SU-DHL-6 (cell line): ENCODE measurements around the gene SEPTIN12.

ENCODE experiments used
- H2AFZ ChIP-seq: fragments of 200-600 bp; sonication (generic); 2 replicates; pipeline ENCODE4 v1.6.1; 2014; ENCODE audit warnings: low read depth, mild to moderate bottlenecking, moderate library complexity, mixed read lengths, antibody characterized with exemption, low read length; ENCODE audit not compliant: severe bottlenecking
- H3F3A ChIP-seq: fragments of 200-600 bp; shearing (Covaris generic); 2 replicates; pipeline ENCODE4 v1.6.0; 2016; ENCODE audit warnings: antibody characterized with exemption, mild to moderate bottlenecking; ENCODE audit not compliant: insufficient read depth
- H3K27ac ChIP-seq: fragments of 200-600 bp; sonication (generic); 2 replicates; pipeline ENCODE4 v1.5.1; 2016; ENCODE audit warnings: low read depth, mild to moderate bottlenecking, low read length, moderate library complexity, mixed read lengths
- H3K27me3 ChIP-seq: fragments of 200-600 bp; sonication (generic), shearing (Covaris generic); 2 replicates; pipeline ENCODE4 v1.6.0; 2014; ENCODE audit warnings: mild to moderate bottlenecking, low read length
- H3K36me3 ChIP-seq: fragments of 200-600 bp; sonication (generic); 2 replicates; pipeline ENCODE4 v1.6.1; 2014; ENCODE audit warnings: mild to moderate bottlenecking, low read length, mixed read lengths
- H3K4me2 ChIP-seq: fragments of 300-600, 200-600 bp; shearing (Covaris generic), sonication (generic); 2 replicates; pipeline ENCODE4 v1.6.0; 2014; ENCODE audit warnings: low read length, low read depth, mild to moderate bottlenecking; ENCODE audit not compliant: poor library complexity, severe bottlenecking
- H3K4me3 ChIP-seq: fragments of 200-600 bp; sonication (generic); 2 replicates; pipeline ENCODE4 v1.5.1; 2014; ENCODE audit warnings: antibody characterized with exemption, low read length, mild to moderate bottlenecking, mixed read lengths; ENCODE audit not compliant: insufficient read depth, poor library complexity, severe bottlenecking
- H3K79me2 ChIP-seq: fragments of 200-600 bp; sonication (generic); 2 replicates; pipeline ENCODE4 v1.6.1; 2014; ENCODE audit warnings: mild to moderate bottlenecking, low read length, moderate library complexity; ENCODE audit not compliant: insufficient read depth
- H3K9ac ChIP-seq: fragments of 200-600 bp; sonication (generic); 2 replicates; pipeline ENCODE4 v1.7.0; 2014; ENCODE audit warnings: mild to moderate bottlenecking, low read length
- H3K9me2 ChIP-seq: fragments of 200-600 bp; sonication (generic); replicated peaks from 2 replicates; pipeline ENCODE4 v1.6.1; 2014; ENCODE audit warnings: low read length; ENCODE audit not compliant: insufficient read depth
- H3K9me3 ChIP-seq: fragments of 200-600 bp; sonication (generic); 2 replicates; pipeline ENCODE4 v1.6.1; 2014; ENCODE audit warnings: low read length, mixed read lengths; ENCODE audit not compliant: insufficient read depth
- H4K20me1 ChIP-seq: fragments of 200-600 bp; sonication (generic); 2 replicates; pipeline ENCODE4 v1.6.1; 2014; ENCODE audit warnings: low read depth, mild to moderate bottlenecking, antibody characterized with exemption, low read length, moderate library complexity, mixed read lengths
- EZH2phosphoT487 ChIP-seq: fragments of 200-600 bp; sonication (generic), shearing (Covaris generic); conservative IDR thresholded peaks from 2 replicates; pipeline ENCODE4 v1.6.1; 2018; ENCODE audit warnings: mild to moderate bottlenecking, antibody characterized with exemption, low read length, moderate library complexity, mixed read lengths
- TF ChIP-seq, protein P1 (sequence below): fragments of 200-600 bp; sonication (generic); IDR thresholded peaks from one replicate; pipeline ENCODE4 v1.5.1; 2017; ENCODE audit warnings: antibody characterized with exemption, mild to moderate bottlenecking, low read length, moderate library complexity; ENCODE audit not compliant: insufficient read depth, poor library complexity, severe bottlenecking

SEPTIN12 gene

DNA sequence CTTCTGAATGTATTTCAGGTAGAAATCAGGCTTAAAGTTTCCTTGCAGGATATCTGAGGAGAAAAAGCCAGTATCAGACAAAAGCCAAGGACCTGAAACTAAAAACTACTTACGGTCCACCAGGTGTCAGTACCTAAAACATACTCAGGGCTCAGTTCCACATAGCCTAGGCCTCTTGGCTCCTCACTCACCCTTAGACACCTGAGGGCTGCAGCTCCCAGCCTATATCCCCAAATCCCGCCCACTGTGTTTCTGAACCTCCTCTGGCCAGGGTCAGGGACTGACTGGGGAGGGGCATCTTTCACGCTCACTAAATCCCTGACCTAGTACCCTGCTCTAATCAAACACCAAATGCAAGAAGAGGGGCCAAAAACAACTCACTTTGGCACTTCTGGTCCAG lies 23.1 kb upstream of the SEPTIN12 start:
- Histone ChIP-seq H3K27ac (no peak overlapping the region), H3K4me3 (no peak overlapping the region), H3K9me2 (no peaks in the 10 kb centered on the region), H3F3A (no peaks in the 10 kb centered on the region; the same call in 1 of the 2 replicates), H2AFZ (no peak overlapping the region), H3K9ac (no peak overlapping the region), H3K36me3 (peaks cover 7% of the 10 kb centered on the region; the same call in 1 of the 2 replicates), H3K9me3 (no peaks in the 10 kb centered on the region), H3K79me2 (no peaks in the 10 kb centered on the region), H3K4me2 (no peak overlapping the region), H4K20me1 (no peaks in the 10 kb centered on the region), H3K27me3 (no peaks in the 10 kb centered on the region)
- TF ChIP-seq EZH2phosphoT487, result no peak
- TF ChIP-seq, protein P1, sequence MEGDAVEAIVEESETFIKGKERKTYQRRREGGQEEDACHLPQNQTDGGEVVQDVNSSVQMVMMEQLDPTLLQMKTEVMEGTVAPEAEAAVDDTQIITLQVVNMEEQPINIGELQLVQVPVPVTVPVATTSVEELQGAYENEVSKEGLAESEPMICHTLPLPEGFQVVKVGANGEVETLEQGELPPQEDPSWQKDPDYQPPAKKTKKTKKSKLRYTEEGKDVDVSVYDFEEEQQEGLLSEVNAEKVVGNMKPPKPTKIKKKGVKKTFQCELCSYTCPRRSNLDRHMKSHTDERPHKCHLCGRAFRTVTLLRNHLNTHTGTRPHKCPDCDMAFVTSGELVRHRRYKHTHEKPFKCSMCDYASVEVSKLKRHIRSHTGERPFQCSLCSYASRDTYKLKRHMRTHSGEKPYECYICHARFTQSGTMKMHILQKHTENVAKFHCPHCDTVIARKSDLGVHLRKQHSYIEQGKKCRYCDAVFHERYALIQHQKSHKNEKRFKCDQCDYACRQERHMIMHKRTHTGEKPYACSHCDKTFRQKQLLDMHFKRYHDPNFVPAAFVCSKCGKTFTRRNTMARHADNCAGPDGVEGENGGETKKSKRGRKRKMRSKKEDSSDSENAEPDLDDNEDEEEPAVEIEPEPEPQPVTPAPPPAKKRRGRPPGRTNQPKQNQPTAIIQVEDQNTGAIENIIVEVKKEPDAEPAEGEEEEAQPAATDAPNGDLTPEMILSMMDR, result no peak

DNA sequence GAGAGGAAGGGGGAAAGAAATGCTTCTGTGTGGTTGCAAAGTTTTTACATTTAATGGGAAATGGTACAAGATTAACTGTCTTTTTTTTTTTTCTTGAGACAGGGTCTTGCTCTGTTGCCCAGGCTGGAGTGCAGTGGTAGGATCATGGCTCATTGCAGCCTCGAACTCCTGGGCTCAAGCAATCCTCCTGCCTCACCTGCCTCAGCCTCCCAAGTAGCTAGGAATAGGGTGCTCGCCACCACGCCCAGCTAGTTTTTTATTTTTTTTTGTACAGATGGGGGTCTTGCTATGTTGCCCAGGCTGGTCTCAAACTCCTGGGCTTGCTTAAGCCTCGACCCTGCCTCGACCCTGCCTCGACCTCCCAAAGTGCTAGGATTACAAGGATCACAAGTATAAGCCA lies 18.1 kb upstream of the SEPTIN12 start:
- no peak overlapping the region for H3K4me3 ChIP-seq
- no peaks in the 10 kb centered on the region for H3K9me3 ChIP-seq
- TF ChIP-seq, protein P1, result no peak
- no peak for TF ChIP-seq EZH2phosphoT487
- H2AFZ ChIP-seq, result no peak overlapping the region
- no peaks in the 10 kb centered on the region for H3K79me2 ChIP-seq
- H3F3A ChIP-seq, result peaks cover 8% of the 10 kb centered on the region
- no peak overlapping the region for H3K9ac ChIP-seq
- H3K36me3 ChIP-seq, result peaks cover 7% of the 10 kb centered on the region; the same call in 1 of the 2 replicates
- H3K27ac ChIP-seq, result no peak overlapping the region
- H3K9me2 ChIP-seq, result no peaks in the 10 kb centered on the region
- H4K20me1 ChIP-seq, result no peaks in the 10 kb centered on the region
- no peaks in the 10 kb centered on the region for H3K27me3 ChIP-seq
- no peak overlapping the region for H3K4me2 ChIP-seq

DNA sequence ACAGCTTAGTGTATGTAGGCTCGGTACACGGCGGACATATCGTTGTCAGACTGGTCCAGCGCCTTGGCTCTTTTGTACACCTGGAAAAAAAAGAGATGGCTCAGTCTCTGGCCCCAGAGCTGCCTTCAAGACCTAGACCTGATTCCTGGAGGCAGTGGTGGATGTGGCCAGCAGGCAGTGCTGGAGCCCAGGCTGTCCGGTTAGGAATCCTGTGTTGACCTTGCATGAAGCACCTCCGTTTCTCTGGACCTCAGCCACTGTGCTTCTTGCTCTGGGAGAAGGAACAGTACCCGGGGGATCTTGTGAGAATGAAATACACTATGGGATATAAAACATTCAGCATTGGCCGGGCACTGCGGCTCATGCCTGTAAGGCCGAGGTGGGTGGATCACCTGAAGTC lies 17.1 kb upstream of the SEPTIN12 start:
- Histone ChIP-seq H2AFZ (no peak overlapping the region), H3K4me3 (no peak overlapping the region), H3F3A (peaks cover 8% of the 10 kb centered on the region), H3K4me2 (no peak overlapping the region), H3K36me3 (peaks cover 4% of the 10 kb centered on the region; the same call in 1 of the 2 replicates), H3K9me3 (no peaks in the 10 kb centered on the region), H3K9me2 (no peaks in the 10 kb centered on the region), H3K9ac (no peak overlapping the region), H3K27me3 (no peaks in the 10 kb centered on the region), H3K27ac (no peak overlapping the region), H3K79me2 (no peaks in the 10 kb centered on the region), H4K20me1 (no peaks in the 10 kb centered on the region)
- TF ChIP-seq, protein P1, result no peak
- TF ChIP-seq EZH2phosphoT487, result no peak
